NCI-H2196 treated with DMSO at 0.1 percent for 48 hours (cell line): ENCODE results near the gene KIF20B.
"Not testable (repeated sequence)": the region's sequence is repeated elsewhere in the genome, so short reads cannot be mapped to it uniquely, and the experiment has no call there.

Experiments
- DNase-seq: peaks from one replicate; lab custom pipeline; 2025; ENCODE audit not compliant: unreplicated experiment; lab: John Stamatoyannopoulos, UW

The KIF20B gene

GRCh38 chr10:89771684-89772083, 70.3 kb downstream of the KIF20B start:
- DNase-seq = no peak

DNA sequence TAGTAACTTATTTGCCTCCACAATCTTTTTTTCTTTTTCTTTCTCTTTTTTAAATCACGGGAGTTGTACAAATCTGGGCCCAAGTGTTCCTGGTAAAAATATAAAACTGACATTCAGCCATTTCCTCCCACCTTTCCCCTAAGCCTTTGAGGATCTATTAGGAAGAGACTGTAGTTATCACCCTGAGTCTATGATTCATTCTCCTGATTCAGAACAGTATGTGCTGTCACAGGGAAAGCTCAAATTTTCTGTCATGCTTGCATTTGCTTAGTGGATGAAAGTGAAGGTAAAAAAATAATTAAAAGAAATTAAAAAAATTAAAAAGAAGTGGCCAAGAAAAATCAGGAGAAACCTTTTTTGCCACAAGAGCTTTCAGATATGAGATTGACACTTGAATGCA, 71.7 kb downstream of the KIF20B start:
- no peak for DNase-seq

GRCh38 chr10:89776665-89777064, 75.3 kb downstream of the KIF20B start:
- DNase-seq = no peak

DNA sequence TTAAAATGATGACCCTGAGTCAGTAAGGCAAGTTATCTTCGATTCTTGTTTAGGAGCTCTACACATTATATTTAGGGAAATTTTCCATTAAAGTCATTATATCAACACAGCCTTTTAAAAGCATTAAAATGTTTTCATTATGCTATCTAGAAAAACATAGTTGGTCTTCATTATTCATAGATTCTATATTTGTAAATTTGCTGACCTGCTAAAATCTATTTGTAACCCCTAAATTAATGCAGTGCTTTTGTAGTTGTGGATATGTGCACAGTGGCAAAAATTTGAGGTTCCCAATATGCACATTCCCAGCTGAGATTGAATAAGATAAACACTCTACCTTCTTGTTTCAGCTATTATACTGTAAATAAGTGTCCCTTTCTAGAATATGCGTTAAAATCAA, 81.1 kb downstream of the KIF20B start:
- DNase-seq = no peak

DNA sequence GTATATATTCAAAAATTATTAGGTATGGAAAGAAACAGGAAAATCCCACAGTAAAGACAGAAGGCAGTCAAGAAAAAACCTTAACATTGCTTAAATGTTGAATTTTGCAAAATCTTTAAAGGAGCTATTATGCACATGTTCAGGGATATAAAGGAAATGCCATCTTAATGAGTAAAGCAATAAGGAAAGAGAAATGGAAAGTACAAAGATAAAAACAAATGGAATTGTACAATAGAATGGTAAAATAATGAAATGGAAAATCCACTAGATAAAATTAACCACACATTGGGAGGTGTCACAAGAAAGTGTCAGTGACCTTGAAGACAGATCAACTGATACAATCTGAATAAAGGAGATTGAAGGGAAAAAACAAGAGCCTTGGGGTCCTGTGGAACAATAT, 82.0 kb downstream of the KIF20B start:
- DNase-seq = no peak

GRCh38 chr10:89785095-89785494, 83.7 kb downstream of the KIF20B start:
- DNase-seq = no peak

GRCh38 chr10:89789188-89789877, 87.9 kb downstream of the KIF20B start:
- no peak for DNase-seq

- no peak for DNase-seq
These were observed 90.8 kb downstream of the KIF20B start for GRCh38 chr10:89792187-89792586.

DNA sequence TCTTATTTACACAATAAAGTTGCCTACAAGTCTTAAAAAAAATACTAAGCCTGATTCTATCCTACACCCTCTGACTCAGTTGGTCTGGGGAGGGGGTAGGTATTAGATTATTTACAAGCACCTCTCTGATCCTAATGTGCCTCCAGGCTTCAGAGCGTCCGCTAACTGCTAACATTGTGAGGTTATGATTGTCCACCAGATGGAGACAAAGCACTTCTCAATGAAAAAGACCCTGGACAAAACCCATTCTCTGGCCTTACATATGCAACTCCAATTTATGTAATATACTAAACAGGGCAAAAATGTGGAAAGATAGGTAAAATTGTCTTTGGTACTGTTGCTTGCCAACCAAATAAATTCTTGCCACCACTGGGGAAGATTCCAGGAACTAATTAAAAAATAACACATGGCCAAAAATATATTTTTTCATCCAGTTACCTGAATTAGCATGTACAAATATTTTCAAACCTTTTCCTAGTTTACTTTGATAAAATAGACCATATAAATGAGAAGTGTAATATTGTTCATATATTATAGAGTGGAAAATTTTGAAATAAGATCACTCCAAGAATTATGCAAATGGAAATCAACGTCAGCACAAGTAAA, 92.4 kb downstream of the KIF20B start:
- peak; percentile 7 for DNase-seq

- no peak for DNase-seq
These were observed 94.5 kb downstream of the KIF20B start for GRCh38 chr10:89795840-89796239.

- DNase-seq = no peak
These were observed 96.7 kb downstream of the KIF20B start for GRCh38 chr10:89798092-89798491.

GRCh38 chr10:89799573-89799972, 98.2 kb downstream of the KIF20B start:
- no peak for DNase-seq

GRCh38 chr10:89805599-89806013, 104.2 kb downstream of the KIF20B start:
- DNase-seq = no peak

GRCh38 chr10:89808842-89809241, 107.5 kb downstream of the KIF20B start:
- no peak for DNase-seq

GRCh38 chr10:89809766-89810165, 108.4 kb downstream of the KIF20B start:
- no peak for DNase-seq

DNA sequence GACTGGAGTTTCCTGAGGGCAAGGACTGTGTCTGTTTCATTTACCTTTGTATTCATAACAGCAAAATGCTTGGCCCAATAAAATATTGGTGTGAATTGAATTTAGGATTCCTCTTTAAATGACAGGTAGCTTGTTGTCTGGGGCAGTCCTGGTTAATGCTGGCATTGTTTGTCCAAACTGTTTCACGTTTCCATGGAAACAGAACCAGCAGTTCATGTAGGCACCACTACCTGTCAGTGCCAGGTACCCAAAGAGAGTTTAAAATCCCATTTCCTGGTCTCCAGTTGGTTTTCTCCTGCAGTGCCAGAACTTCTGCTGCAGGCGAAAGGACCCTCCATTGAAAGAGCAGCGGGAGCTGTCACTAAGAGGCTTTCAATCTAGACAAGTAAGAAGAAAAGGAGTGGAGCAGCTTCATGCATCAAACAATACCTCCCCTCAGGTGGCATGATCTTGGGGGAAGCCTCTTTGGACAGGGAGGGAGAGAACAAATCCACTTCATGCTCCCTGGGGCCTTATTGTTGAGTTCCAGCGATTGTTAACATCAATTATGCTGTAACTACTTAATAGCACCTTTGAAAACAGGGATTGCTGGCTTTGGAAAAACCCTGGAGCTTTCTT, 109.6 kb downstream of the KIF20B start:
- DNase-seq = peak; percentile 1

DNA sequence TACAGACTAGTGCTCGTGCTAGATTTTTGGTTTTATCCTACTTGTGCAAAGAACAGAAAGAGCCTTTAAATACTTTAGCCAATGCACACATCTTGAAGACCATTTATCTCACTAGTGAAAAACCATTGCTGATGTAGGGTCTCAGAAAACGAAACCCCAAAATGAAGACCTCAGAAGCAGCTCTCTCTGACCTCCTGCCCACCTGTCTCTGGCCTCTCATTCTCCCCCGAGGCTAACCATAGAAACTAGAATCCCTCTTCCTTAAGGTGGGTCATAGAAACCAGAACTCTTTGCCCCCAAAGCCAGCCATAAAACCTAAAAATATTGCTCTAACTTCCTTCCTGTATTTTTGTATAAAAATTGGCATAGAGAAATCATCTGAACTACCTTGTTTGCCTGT, 112.2 kb downstream of the KIF20B start:
- no peak for DNase-seq

DNA sequence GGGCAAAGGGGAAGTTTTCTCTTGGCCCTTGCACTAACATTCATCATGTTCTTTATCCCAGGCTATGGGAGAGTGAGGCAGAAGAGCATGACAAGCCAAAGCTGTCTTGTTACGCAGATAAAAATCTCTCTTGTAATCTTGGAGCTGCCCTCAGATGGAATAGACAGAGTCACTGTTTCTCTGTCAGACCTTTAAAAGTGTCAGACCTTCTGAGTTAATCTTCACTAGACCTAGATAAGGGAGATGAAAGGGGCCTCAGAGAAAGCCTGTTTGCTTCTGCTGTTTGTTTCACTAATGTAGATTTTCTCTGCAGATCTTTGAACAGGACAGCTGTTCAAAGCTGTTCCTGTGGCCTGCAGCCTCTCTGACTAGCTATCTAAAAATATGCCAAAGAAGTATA, 112.9 kb downstream of the KIF20B start:
- DNase-seq = no peak

DNA sequence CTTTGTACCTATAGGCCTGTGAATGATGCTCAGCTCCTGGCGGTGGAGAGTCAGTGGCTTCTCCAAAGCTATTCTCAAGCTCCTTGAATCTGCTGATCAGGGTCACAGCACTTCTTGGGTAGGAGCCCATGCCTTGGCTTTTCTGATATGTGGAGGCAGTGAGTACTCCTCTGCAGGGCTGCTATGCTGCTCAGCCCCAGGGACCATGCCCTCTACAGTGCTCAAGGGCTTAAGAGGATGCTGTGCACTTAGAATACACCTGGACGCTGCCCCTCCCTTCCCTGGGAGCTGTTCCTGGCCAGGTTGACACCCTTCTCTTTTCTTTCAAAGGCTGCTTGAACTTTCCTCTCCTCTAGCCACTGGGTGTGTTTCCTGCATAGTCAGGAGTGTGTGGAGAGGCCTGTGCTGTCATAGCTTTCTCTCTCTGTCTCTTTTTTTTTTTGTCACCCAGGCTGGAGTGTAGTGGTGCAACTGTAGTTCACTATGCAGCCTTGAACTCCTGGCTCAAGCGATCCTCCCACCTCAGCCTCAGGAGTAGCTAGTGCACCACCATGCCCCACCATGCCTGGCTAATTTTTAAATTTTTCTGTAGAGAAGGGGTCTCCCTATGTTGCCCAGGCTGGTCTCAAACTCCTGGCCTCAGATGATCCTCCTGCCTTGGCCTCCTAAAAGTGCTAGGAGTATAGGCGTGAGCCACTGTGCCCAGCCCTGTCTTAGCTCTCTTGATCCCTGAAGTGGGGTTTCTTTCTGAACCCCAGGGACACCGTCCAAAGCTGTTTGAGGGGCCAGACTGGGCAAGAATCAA, 113.9 kb downstream of the KIF20B start:
- no peak for DNase-seq

DNA sequence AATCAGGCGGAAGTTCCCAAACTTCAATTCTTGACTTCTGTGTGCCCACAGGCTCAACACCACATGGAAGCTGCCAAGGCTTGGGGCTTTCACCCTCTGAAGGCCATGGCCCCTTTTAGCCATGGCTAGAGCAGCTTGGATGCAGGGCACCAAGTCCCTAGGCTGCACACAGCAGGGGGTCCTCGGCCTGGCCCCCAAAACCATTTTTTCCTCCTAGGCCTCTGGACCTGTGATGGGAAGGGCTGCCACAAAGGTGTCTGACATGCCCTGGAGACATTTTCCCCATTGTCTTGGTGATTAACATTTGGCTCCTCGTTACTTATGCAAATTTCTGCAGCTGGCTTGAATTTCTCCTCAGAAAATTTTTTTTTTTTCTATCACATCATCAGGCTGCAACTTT, 117.6 kb downstream of the KIF20B start:
- not testable (repeated sequence) for DNase-seq
